NCI-H1436 (cell line): Measurements from ENCODE around the gene MMD2.
"Not testable (repeated sequence)": the region's sequence is repeated elsewhere in the genome, so short reads cannot be mapped to it uniquely, and the experiment has no call there.

Experiments used
- DNase-seq: peaks from one replicate; lab custom pipeline; 2025; lab: John Stamatoyannopoulos, UW

The MMD2 gene

GRCh38 chr7:4894482-4894881, 64.5 kb downstream of the MMD2 start:
- DNase-seq = no peak

- no peak for DNase-seq
Measured at GRCh38 chr7:4893929-4894475, 65.0 kb downstream of the MMD2 start.

GRCh38 chr7:4893188-4893587, 65.8 kb downstream of the MMD2 start:
- DNase-seq = not testable (repeated sequence)

- not testable (repeated sequence) for DNase-seq
Measured at GRCh38 chr7:4891522-4891921, 67.5 kb downstream of the MMD2 start.

GRCh38 chr7:4889682-4890081, 69.3 kb downstream of the MMD2 start:
- no peak for DNase-seq

- no peak for DNase-seq
Measured at GRCh38 chr7:4888161-4888560, 70.8 kb downstream of the MMD2 start.

GRCh38 chr7:4886671-4887070, 72.3 kb downstream of the MMD2 start:
- no peak for DNase-seq

- DNase-seq = no peak
Measured at GRCh38 chr7:4885317-4885807, 73.6 kb downstream of the MMD2 start.

GRCh38 chr7:4884164-4884563, 74.8 kb downstream of the MMD2 start:
- DNase-seq = no peak

GRCh38 chr7:4883372-4884144, 75.4 kb downstream of the MMD2 start, which contains the start of gene RADIL:
Gene RADIL (minus strand): TSS chr7:4883716. CDS start chr7:4878139, 5,577 bp downstream.
- peak; percentile 91 for DNase-seq

- no peak for DNase-seq
Measured at GRCh38 chr7:4883033-4883371, 76.0 kb downstream of the MMD2 start.

GRCh38 chr7:4882169-4883032, 76.6 kb downstream of the MMD2 start:
- no peak for DNase-seq

- no peak for DNase-seq
Measured at GRCh38 chr7:4880218-4880617, 78.8 kb downstream of the MMD2 start.

- DNase-seq = no peak
Measured at GRCh38 chr7:4879396-4880081, 79.4 kb downstream of the MMD2 start.

- no peak for DNase-seq
Measured at GRCh38 chr7:4878336-4879335, 80.4 kb downstream of the MMD2 start.

- no peak for DNase-seq
Measured at GRCh38 chr7:4876586-4876985, 82.4 kb downstream of the MMD2 start.

- DNase-seq = no peak
Measured at GRCh38 chr7:4875391-4875790, 83.6 kb downstream of the MMD2 start.

GRCh38 chr7:4873071-4873944, 85.7 kb downstream of the MMD2 start:
- DNase-seq = no peak

- no peak for DNase-seq
Measured at GRCh38 chr7:4871930-4872675, 86.9 kb downstream of the MMD2 start.
